HG03159 (cell line): ENCODE data around the gene CCL22.
"Not testable (repeated sequence)": the region's sequence is repeated elsewhere in the genome, so short reads cannot be mapped to it uniquely, and the experiment has no call there.

Experiments used
- ATAC-seq: cut with Tn5 transposase; IDR thresholded peaks from one replicate; pipeline ENCODE4 v1.9.1; 2021; ENCODE audit warnings: mild to moderate bottlenecking, moderate library complexity; ENCODE audit not compliant: unreplicated experiment

The CCL22 gene, protein sequence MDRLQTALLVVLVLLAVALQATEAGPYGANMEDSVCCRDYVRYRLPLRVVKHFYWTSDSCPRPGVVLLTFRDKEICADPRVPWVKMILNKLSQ

DNA sequence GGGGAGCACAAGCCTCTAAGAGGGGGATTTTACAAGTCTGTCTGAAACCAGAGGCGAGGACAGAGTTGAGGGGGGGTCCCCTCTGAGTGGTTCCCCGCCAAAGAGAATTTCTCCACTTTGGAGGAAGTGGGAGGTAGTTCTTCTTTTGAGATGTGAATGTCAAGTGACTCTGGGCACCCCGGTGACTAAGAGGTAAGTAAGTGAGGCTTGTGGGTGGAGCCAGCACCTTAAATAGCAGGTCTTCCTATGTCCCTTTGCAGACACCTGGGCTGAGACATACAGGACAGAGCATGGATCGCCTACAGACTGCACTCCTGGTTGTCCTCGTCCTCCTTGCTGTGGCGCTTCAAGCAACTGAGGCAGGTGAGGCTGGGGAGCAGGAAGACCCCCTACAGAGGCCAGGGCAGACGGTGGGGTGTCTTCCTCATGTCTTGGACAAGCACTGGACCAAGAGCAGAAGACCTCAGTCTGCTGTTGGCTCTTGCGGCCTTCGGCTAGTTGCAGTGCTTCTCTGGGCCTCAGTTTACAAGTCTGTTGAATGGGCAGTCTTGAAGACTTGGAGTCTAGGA lies at the start of gene CCL22:
CCL22 (plus strand) TSS at position 257 of the 569 bp plus-strand sequence; CDS start at position 291, 34 bp downstream.
- no peak for ATAC-seq

DNA sequence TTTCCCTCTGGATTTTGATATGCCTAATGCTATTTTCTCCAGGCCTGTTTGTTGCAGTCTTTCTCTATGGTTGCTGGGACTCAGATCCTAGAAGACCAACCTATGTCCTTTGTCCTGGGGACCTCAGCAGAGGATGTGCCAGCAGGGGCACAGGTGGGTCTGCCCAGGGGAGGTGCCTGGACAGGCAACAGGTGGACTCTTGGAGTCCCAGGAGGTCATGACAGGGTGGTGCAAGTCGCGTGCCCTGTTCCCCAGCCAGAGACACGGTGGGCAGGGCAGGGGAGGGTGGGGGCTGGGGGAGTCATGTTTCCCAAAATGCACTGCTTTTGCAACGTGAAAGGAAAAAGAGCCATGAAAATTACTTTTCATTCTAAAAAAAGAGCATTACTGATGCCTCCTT lies 47.8 kb upstream of the CCL22 start:
- ATAC-seq = no peak

DNA sequence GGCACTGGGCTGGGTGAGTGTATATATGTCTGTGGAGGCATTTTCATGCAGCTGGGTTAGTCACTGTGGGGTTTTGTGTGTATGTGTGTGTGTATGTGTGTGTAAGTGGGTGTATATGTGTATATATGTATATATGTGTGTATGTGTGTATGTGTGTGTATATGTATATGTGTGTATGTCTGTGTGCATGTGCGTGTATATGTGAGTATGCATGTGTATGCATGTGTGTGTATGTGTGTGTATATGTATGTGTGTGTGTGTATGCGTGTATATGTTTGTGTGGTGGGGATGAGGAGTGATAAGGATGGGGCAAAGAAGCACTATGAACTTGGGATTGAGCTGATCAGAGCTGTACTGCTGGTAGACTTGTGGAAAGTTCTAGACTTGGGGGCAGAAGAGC lies 45.1 kb upstream of the CCL22 start:
- no peak for ATAC-seq

DNA sequence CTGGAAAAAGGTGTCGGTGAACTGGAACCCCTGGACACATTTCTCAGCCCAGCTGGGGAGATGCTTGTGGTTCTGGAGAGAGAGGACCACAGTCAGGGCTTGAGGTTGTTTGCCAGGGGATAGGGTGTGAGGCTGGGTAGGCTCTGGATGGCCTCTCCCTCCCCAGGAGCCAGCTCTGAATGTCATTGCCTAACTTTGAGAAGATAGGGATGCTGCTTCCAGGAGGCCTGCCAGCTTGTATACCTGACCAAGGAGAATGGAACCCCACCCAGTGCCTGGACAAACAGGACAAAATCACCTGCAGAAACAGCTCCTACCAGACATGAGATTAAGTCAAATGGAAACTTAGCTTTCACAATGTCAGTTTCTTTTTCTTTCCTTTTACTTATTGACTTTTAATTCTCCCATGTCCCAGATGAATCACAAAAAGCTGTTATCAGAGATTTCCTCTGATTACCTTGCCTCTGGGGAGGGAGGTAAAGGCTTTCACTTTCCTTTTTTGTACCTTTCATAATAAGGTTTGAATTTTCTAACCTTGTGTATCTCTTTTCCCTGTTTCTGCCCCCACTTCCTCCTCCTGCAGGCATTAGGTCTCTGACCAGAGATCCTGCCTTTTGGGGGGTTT lies 44.3 kb upstream of the CCL22 start:
- ATAC-seq = no peak

DNA sequence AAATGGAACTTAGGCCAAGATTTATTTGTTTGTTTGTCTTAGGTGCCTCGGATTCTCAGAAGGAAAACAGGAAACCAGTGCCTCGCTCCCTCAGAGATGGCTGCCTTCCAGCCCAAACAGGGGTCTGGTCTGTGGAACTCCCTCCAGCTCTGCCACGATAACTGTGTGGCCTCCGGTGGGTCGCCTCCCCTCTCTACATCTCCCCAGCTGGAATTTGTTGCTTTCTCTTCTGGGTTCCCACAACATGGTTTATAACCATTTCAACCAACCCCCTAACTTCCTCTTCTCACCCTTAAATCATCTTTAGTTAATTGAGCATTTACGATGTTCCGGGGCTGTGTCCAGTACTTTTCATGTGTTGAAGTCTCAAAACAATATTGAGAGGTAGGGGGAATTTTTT lies 43.2 kb upstream of the CCL22 start:
- ATAC-seq = no peak

DNA sequence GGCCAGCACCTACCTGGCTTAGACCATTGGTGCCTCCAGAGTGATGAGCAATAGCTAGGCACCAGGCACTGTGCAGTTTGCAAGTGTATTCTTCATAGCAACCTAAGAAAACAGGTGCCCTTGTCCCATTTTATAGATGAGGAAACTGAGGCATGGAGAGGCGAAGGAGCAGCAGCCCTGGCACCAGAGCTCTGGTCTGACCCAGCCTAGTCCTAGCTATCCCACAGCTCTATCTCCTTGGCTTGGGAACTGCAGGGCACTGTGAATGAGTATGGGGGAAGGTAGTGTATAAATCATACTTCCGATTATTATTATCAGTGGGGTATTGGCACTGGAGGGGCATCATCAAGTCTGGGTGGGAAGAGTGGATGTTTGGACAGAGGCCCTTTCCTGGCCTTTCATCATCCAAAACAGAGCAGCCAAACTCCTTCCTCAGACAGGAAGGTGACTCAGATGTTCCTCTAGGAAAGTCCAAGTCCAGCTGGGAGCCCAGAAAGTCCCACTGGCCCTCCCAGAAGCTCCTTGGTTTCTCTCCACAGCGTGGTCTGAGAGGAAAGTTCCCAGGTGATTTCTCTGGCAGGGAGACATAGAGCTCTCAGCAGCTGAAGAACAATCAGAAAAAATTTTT lies 42.1 kb upstream of the CCL22 start:
- ATAC-seq = no peak

DNA sequence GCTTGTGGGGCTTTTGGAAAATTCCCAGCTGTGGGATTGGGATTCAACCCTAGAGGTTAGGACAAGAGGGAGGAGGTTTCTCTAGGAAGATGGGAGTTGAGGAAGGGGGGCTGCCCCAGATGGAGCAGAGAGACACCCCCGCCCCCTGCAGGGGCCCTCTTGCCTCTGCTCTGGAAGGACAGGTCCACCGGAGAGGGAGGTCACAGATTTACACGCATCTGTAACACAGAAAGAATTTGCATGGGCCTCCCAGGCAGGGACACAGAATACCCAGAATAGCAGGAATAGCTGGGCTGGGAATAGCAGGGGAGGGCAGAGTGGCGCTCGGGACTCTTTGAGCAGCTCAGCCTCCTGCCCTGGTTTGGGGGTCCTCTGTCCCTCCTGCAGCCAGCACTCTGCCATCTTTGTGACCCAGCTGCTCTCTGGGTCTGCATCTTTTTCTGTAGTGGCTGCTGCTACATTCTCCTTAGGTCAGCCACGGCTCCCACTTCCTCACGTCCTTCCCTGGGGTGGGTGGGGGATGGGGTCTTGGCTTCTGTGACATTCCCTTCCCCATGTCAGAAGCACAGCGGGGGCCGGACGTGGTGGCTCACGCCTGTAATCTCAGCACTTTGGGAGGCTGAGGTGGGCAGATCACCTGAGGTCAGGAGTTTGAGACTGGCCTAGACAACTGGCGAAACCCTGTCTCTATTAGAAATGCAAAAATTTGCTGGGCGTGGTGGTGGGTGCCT lies 40.2 kb upstream of the CCL22 start:
- ATAC-seq = no peak

DNA sequence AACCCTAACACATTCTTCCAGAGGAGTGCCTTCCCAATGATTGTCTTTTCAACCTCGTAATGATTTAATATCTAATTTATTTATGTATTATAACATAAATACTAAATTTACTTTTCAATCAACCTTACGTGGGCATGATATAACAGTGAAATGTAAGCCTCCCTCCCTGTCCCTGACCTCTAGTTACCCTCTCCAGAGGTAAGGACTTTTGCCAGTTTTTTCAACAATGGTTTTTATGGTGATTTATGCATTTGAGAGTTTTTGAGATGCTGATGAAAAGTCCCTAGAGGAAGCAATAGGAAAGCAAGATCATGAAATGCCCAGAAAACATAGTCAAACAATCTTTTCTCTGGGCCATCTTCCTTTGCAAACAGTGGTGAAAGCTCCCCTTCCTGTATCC lies 38.9 kb upstream of the CCL22 start:
- no peak for ATAC-seq

DNA sequence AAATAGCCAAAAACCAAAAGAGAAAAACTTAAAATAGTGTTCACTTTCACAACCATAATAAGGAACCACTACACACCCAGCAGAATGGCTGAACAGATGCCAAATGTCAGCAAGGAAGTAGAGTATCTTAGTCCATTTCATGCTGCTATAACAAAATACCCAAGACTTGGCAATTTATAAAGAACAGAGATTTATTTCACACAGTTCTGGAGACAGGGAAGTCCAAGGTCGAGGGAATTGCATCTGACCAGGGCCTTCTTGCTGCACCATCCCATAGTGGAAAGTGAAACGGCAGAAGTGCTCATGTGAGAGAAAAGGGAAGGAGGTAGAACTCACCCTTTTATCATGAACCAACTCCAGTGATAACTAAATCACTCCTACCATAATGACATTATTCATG lies 33.8 kb upstream of the CCL22 start:
- ATAC-seq = no peak

DNA sequence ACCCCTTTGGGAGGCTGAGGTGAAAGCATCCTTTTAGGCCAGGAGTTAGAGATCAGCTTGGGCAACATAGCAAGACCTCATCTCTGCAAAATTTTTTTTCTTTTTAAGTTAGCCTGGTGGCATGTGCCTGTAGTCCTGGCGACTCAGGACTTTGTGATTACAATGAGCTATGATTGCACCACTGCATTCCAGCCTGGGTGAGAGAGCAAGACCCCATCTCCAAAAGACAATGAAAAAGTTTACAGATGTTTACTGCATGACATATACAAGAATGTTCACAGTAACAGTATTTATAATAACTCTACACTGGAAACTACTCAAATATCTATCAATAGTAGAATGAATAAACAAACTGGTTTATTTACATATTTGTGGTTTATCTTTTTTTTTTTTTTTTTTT lies 33.1 kb upstream of the CCL22 start:
- no peak for ATAC-seq

DNA sequence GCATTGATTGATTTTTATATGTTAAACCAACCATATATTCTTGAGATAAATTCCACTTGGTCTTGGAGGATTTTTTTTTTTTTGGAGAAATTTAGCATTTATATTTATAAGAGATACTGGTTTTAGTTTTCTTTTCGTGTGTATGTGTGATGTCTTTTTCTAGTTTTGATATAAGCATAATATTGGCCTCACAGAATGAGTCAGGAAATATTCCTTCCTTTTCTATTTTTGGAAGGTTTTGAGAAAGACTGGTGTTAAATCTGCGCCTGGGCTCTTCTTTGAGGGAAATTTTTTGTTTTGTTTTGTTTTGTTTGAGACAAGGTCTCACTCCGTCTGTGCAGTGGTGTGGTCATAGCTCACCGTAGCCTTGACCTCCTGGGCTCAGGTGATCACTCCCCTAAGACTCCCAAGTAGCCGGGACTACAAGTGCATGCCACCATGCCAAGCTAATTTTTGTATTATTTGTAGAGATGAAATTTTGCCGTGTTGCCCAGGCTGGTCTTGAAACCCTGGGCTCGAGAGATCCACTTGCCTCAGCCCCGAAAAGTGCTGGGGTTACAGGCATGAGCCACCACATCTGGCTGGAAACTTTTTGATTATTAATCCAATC lies 28.8 kb upstream of the CCL22 start:
- no peak for ATAC-seq

DNA sequence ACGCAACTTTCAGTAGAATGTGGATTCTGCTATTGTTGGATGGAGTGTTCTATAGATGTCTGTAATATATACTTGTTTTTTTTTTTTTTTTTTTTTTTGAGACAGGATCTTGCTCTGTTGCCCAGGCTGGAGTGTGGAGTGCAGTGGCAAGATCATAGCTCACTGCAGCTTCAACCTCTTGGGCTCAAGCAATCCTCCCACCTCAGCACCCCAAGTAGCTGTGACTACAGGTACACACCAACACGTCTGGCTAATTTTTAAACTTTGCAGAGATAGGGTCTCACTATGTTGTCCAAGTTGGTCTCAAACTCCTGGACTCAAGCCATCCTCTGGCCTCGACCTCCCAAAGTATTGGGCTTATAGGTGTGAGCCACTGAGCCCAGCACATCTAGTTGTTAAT lies 27.2 kb upstream of the CCL22 start:
- ATAC-seq = no peak

DNA sequence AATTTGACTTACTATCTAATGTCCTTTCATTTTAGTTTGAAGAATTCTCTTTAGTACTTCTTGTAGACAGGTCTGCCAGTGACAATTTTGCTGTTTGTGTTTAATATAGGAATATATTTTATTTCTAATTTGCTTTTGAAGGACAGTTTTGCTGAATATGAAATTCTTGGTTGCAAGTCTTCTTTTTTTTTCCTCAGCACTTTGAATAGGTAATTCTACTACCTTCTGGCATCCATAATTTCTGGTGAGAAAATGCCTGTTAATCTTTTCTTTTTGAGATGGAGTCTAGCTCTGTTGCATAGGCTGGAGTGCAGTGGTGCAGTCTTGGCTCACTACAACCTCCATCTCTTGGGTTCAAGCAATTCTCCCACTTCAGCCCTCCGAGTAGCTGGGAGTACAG lies 25.2 kb upstream of the CCL22 start:
- no peak for ATAC-seq

DNA sequence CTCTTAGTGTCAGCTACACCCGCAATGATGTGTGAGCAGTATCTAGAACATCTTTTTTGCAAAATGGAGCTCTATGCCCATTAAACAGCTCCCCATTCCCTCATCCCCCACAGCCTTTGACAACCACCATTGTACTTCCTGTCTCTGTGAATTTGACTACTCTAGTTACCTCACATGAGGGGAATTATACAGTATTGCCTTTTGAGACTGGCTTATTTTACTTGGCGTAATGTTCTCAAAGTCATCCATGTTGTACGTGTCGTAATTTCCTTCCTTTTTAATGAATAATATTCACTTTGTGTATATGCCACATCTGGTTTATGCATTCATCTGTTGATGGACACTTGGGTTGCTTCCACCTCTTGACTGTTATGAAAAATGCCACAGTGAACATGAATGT lies 23.2 kb upstream of the CCL22 start:
- ATAC-seq = no peak

DNA sequence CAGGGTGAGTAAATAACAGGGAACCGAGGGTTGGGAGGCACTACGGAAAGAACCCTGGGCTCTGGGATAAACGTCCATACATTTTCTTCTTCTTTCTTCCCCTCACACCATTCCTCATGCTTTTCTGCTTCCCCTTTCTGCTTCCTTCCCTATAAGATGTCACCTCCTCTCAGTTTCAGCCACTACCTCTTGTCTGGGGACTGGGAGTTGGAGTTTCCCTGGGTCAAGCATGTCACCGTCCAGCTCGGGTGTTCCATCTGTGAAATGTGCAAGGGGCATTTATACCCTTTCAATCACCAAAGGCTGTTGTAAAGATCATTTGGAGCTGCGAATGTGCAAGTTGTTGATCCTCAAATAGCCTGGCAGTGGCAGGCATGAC lies 17.5 kb upstream of the CCL22 start:
- ATAC-seq = no peak

DNA sequence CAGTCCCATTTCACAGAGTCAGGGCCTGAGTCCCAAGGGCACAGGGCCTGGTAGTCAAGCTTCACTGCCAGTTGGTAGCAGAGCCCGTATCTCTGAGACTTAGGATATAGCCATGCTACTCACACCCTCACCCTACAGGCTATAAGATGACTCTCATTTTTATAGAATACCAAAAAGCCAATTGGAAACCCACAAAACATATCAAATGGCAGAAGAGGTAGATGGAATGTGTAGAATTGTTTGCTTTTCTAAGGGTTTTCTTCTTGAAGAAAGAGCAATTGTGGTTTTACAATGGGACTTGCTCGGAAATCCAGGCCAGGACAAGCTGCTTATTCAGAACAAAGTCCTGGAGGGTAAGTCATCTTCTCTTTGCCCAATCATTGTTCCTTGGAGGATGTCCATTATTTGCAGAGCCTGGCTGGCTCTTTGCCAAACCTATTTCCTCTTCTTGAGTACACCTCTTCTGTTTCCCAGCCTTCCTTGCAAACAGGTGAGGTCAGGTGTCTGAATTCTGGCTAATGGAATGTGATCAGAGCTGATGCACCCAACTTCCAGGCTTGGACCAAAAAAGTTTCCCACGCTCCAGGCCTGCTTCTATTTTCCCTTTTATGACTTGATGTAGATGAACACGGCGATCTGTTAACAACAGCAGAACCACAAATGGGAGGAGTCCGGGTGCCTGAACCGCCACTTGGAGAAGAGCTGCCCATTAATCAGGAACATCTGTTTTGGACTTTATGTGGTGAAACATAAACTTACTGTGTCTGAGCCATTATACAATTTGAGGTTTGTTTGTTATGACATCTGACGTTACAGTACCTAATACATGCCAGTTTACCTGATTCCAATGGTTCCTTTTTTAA lies 16.9 kb upstream of the CCL22 start:
- ATAC-seq = no peak

DNA sequence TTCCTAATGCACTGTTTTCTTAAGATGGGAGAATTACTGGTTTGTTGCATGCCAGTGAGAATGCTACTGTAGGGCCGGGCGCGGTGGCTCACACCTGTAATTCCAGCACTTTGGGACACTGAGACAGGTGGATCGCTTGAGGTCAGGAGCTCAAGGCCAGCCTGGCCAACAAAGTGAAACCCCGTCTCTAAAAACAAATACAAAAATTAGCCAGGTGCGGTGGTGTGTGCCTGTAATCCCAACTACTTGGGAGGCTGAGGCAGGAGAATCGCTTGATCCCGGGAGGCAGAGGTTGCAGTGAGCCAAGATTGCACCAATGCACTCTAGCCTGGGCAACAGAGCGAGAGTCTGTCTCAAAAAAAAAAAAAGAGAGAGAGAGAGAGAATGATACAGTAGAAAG lies 16.0 kb upstream of the CCL22 start:
- ATAC-seq = not testable (repeated sequence)

DNA sequence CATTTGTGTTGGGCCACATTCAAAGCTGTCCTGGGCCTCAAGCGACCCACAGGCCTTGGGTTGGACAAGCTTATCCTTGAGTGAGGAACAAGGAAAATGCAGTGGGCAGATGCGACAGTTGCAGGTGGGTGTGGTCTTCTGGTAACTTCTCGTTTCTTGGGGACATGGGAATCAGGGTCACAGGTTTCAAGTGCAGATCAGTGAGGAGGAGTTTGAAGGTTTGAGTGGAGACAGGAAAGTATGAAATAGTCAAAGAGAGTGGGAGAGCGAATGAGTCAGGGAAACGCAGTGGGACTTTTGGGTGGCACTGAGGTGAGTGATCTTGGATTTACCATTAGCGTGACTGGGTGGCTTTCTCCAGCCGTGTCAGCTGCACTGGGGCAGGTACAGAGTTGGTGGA lies 15.4 kb upstream of the CCL22 start:
- no peak for ATAC-seq

DNA sequence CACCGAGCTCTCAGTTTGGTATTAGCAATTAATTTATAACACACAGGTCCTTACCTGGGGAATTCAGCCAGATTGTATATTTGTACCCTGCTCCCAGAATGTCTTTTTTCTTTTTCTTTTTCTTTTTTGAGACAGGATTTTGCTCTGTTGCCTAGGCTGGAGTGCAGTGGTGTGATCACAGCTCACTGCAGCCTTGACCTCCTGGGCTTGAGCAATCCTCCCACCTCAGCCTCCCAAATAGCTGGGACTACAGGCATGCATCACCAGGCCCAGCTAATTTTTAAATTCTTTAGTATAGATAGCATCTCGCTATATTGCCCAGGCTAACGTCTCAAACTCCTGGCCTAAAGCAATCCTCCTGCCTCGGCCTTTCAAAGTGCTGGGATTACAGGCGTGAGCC lies 14.5 kb upstream of the CCL22 start:
- ATAC-seq = not testable (repeated sequence)

DNA sequence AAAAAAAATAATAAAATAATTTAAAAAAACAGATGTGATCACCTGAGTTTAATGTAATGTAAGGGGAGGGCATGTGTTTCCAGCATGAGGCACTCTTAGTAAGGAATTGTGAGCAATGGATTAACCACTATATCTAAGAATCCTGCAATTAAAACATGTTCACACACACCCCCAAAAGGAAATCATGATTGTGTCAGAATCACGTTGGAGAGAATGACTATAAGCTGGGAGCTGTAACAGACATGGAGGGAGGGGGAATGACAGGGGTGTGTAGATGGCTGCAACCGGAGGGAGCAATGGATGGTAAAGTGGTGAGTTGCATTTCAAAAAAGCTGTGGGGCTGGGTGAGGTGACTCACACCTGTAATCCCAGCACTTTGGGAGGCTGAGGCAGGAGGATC lies 13.6 kb upstream of the CCL22 start:
- no peak for ATAC-seq
